ENCODE measurements around the gene RASEF.

The RASEF gene

DNA sequence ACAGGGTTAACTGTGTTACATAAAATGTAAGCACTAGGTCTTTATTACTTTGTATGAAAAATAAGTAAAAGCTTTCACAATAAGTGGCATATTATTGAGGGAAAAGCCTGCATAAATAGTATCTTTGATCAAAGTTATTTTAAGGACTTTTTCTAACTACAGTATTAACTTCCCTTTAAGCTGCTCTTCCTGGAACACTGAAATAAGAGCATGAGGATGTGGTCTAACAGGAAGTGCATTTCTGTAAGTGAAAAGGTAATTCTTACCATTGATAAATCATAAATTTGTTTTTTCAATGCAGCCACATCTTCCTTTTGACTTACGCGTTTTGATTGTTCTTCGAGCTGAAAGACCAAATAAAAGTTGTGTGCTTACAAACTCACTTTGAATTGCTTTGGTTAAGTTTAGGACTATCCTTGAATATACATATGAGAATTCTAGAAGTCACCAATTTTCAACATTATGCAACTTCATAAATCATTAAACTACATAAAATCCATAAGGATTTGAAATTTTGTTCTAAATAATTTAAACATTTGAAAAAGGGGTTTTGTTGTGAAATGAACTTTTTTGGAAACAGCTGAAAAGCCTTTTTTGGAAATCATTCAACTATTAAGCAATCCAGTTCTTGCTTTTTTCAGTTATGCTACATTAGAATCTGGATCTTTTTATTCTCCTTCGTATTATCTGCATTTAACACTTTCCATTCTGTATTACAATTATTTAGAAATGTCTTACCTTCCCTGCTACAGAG lies 50.6 kb downstream of the RASEF start:
- no peak for DNase-seq

DNA sequence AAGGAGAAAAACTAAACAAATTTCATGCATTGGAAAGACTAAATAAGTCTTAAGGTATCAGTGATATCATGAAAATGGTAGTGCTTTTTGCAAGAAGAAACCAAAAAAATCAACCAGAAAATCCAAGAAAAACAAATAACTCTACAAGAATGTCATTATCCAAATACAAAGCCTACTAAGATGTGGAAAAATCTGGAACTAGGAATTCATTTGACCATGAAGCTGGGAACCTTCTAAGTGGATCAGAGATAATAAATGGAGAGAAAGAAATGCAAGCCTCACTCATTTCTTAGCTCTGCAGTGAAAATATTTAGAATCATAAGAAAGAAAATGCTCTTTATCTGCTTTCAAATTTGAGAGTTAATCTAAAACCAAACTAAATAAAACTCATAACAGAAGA lies 51.3 kb downstream of the RASEF start:
- DNase-seq, result no peak

DNA sequence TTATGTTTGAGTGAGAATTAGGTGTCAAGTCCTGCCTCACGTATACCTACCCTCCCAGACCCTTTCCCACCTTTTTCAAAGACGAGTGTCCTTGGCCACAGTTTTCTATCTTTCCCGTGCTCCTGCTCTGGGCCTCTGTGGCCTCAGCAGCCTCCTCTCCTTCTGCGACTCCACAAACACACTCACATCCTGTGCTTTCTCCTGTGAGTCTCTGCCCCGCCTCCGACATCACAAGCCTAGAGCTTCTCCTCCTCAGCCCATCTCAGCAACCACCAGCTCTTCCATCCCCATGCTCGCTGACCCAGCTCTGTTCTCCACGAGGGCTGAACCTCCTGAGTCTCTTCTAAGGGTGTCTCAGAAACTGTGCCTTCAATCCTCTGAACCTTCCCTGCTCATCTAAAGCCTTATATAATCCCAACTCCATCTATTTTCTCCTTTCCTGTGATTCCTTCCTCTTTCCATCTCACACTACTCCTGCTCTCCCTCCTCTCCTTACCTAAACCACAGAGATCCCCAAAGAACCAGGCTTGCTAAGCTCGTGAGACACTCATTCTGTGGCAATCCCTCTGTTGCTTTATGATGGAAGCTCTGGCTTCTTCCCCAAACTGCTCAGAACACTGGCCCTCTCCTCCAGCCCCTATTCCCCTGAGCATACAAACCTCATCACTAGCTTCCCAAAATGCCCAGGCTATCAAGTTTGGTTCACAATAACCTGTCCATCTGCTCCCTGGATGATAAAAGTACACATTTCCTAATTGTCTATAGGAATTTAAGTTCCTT lies 55.2 kb downstream of the RASEF start:
- no peak for DNase-seq

DNA sequence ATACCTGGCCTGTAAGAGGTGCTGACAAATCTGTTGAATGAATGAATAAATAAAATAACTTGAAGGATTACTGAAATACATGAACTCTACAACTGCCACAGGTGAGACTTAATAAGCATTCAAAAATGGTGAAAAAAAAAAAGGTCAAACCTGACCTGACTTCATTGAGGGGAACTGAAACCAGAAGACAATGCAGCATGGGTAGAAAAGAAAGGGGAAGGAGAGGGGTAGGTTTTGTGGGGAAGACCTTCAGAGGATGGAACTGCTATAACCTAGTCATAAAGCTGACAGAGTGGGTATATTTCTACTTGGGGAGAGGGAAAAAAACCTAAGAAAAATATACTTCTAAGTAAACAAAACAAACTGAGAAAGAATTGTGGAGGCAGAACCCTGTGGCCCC lies 56.6 kb downstream of the RASEF start:
- no peak for DNase-seq

DNA sequence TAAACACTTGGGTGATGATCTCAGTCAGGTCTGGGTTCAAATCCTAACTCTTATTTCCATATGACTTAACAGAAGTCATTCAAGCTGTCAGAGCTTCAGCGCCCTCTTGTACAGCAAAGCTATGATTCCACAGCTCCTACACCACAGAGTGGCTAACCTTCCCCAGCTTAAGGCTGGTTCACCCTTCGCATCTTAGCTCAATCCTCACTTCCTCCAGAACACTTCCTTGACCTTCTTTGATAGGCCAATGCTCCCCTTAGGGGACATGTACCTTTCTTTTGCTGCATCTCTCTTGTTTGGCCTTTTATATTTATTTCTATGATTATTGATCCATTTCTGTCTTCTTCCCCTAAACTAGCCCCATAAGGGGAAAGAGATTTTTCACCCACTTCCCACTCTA lies 57.0 kb downstream of the RASEF start:
- no peak for DNase-seq

DNA sequence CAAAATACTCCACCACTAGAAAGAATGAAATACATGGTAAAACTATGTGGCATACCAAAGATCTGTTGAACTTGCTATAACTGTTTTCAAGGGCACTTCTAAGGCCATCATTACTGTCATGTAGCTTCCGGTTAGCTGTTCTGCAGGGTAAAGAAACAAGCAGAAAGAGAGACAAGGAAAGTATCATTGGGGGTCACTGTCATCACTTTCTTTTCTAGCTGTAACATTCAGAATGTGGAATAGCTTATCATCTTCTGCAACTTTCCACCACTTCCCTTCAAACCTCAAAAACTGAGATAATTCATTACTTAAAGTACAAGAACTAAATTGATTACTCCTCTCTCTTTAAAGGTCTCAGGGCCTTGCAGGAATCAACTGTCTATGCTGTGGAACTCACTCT lies 57.6 kb downstream of the RASEF start:
- no peak for DNase-seq

DNA sequence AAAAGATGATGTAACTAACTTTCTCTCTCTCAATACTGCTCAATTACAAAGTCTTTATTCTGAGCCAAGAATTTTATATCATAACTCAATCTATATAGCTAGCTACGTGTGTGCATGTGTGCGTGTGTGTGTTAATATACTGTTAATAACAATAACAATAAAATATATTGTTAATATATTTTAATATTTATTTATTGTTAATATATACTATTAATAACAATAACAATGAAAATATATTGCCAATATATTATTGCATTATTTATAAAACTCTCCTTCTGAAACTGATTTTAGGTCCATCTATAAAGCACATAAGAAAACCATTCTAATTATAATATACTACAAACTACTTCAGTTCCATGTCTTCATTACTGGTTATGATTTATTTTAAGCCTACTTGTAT lies 60.6 kb downstream of the RASEF start:
- no peak for DNase-seq

DNA sequence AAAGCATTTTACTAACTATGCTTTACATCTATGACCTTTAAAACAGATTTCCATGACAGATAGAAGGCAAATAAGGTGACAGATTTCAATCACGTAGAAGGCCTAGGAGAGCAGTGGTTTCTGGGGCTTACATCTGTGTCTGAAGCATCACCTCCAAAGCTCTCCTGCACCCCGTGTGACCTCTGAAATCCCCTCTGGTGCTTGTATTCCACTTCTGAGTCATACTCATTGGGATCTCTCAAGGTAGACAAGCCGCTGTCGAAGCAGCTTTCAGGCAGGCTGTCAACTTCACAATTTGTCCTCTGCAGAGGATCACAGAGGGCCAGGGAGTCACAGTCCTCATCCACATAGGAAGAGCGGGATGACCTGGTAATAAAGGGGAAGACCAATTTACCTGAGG lies 62.2 kb downstream of the RASEF start:
- no peak for DNase-seq

DNA sequence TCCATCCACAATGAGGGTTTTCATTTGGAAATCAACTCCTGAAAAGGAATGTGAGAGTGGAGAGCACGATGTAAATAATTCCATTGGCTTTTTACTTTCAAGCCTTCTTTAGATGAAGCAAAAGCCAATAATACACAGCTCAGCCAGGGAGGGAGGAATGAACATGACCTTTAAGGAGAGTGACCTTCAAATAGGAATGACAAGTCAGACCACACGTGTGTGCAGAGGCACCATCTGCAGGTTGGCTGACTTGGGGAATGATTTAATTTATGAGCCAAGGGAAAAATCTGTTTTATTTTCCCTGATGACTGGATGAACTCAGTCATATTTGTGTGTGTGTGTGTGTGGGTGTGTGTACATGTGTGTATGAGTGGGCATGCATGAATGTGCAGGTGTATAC lies 64.5 kb downstream of the RASEF start:
- no peak for DNase-seq

DNA sequence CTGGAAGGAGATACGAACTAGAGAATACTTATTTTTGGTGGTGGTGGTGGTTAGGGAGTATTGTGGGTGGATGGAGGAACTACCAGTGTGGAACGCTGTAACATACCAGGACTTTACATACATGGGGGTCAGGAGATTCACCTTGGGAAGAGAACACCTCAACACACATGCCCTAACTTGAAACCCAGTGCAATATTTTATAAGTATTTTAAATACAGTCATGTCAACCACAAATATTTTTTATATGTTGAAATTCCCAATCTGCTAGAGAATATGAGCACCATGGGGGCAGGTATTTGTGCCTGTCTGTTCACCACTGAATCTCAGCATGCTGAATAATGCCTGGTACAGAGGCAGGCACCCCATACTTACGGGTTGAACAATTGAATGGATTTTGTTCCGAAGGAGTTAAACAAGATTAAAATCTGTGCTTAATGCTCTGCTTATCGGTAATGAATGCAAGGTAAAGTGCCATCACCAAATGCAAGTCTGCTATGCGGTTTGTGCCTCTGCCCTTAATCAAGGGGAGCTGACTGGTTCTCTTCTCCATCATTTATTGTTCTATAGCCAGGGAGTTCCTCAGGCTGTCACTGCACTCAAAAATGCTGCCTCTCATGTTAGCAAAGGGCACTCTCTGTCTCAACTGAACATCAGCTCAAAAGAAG lies 65.3 kb downstream of the RASEF start:
- no peak for DNase-seq

DNA sequence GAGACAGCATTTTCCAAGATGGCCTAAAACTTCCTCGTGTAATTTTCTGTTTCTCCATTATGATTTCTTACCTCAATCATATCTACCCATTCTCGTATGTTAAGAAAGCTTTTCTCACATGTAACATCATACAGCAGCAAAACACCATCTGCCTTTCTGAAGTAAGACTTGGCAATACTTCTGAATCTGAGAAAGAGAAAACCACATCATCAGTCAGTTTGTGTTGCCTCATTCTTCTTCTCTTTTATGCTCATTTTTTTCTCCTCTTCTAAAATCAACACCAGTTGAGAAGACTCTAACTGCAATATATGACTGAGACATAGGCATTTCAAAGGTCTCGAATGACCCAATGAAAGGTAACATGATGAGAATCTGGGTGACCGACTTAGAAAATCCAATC lies 66.0 kb downstream of the RASEF start:
- no peak for DNase-seq

DNA sequence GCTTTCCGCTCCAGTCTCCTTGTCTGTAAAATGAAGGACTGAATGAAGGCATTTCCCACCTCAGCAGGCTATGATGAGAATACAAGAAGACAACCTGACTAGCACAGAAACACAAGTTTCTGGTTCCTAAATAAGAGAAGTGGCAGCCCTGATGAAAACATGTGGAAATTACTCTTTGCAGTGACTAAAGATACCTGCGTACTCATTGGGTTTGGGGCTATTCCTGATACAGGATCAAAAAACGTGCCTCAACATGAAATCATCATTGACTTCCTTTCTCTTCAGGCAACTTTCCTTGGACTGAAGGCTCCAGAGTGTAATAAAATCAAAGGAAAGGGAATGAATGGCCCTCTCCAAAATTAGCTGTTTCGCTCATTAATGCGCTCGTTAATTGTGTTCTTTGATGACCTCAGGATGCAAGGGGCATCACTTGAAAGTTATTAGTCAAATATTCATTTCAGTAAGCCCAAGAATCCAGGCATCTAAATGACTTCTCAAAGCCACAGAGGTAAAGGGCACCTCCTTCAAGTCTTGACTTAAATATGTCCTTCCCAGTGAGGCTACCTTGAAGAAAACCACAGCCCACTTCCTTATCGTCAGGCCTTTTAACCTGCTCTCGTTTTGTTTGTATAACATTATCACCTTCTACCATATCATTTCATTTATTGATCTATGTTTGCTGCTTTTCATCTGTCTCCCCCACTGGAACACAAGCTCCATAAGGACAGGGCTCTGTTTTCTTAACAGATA lies 68.9 kb downstream of the RASEF start:
- no peak for DNase-seq

DNA sequence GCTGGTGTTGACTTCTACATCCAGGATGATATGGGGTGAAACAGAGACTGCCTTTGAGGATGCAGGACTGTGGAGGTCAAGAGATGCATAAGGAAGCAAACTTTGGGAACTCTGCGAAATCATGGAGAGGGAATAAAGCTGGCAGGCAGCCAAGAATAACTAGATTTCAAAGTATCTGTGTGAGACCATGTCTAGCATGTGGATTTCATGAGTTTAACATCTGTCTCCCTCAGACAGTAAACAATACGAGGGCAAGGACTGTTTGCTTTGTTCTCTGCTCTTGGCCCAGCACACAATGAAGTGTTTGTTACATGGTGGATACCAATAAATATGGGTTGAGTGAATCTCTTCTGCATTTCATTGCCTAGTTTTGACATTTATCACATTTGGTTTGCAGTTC lies 71.3 kb downstream of the RASEF start:
- DNase-seq, result no peak

DNA sequence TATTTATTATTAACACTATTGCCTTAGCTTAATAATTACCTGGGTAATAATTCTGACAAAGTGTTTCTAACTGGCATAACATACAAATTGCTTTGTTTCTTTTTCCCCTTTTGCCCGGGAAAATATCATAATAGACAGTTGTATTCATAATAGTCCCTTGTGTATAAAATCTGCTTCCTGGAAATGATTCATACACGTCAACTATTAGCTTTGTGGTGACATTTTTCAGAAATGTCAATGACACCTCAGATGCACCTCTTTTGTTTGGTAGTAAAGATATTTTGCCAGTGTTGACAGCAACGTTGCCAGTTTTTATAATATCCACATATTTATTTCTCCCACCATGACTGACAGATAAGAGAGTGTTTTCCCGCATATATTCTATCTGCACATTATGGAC lies 73.0 kb downstream of the RASEF start:
- no peak for DNase-seq

DNA sequence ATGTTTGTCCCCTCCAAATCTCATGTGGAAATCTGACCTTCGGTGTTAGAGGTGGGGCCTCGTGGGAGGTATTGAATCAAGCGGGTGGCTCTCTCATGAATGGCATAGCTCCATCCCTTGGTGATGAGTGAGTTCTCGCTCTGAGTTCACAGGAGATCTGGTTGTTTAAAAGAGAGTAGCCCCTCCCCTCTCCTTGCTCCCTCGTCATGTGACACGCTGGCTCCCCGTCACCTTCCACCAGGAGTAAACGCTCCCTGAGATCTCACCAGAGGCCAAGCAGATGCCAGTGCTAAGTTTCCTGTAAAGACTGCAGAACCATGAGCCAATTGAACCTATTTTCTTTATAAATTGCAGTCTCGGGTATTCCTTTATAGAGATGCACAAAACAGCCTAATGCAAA lies 74.5 kb downstream of the RASEF start:
- DNase-seq, result no peak

DNA sequence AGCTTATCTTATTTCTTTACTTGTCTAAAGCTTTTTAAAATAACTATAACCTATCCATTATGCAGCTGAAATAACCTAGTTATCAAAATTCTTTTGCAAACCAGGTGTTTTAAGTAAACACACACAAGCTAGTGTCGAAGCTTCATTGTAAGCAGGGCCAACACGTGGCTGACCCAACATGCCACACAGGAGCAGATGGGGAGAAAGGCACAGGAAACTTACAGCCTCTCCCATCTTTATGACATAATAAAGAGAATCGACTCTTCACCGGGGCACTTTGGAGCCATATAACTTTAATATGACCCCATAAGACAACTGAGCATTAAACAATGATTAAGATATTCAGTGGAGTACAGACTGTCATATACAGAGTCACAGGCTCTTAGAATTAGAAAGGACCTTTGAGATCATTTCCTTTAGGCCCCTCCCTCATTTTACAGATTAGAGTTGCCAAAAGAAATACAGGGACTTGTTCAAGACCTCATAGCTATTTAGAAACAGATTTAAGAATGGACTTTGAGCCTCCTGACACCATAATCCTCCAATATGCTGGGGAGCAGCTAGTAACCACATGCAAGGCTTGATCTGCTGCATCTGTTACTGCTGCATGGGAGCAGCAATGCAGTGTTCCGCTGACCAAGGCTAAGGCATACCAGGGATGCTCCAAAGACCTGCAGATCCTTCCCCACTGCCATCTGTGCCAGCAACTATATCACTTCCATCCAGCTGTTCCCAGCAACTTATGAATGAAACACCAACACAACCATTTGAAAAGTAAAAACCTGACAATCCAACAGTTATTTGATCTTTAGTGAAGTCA lies 75.4 kb downstream of the RASEF start:
- DNase-seq, result no peak

DNA sequence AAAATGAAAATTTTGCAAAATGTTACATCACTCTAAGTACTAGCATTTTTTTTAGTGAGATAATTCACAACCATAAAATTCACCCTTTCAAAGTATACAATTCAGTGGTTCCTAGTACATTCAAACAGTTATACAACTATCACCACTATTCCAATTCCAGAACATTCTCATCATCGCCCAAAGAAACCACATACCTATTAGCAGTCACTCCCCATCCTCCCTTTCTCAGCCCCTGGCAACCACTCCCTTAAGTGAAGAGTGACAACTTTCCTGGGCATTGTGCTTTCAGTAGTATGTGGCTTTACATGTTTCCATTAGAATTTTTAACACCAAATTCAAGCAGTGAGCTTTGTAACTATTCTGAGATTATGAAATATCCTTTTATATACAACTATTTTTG lies 81.4 kb downstream of the RASEF start:
- no peak for DNase-seq

DNA sequence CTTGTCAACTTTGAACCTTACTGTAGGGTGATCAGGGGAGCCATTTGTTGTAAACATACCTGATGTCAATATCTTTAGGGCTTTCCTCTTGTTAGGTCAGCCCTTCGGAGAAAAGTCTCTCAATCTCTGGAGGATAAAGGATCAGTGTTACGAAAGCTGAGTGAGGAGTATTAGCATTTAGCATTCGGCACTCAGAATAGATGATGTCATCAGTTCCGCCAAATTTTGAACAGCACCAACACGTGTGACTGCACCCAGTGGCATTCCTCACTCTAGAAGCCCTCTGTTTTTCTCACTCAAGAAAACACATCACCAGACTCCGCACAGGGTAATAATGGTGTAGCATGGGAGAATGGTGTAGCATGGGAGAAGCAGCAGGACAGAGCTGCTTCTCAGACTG lies 87.8 kb downstream of the RASEF start:
- no peak for DNase-seq

DNA sequence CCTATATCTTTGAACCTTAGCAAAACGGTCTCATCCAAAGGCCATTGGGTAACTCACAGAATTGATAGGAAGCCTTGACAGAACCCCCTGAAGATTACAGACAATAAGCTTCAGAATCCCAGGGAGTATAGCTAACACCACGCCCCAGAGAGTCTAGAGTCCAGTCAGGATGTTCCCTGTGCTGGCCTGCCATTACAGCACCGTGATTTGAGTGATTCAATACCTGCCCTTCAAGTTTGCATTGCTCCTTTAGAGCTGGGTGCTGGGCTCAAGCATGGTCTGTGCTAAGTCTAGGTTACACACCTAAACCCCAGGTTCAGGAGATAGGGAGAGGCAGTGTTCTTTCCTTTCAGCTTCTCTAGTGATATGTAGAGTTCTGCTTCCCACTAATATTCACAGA lies 90.5 kb downstream of the RASEF start:
- DNase-seq, result no peak

DNA sequence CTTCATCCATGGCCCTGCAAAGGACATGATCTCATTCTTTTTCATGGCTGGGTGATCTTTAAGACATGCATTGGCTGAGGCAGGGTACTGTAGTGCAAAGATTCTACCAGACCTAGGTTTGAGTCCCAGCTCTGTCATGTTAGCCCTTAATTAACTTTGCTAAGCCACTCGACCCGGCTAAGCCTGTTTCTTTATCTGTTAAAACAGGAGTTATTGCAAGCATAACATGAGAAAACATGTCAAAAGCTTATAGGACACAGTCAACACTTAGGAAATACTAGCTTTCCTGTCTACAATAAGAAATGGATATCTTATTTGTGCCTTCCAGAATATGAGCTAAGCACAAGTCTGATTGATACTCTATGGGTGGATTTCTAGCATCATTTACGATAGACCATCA lies 92.6 kb downstream of the RASEF start:
- no peak for DNase-seq

DNA sequence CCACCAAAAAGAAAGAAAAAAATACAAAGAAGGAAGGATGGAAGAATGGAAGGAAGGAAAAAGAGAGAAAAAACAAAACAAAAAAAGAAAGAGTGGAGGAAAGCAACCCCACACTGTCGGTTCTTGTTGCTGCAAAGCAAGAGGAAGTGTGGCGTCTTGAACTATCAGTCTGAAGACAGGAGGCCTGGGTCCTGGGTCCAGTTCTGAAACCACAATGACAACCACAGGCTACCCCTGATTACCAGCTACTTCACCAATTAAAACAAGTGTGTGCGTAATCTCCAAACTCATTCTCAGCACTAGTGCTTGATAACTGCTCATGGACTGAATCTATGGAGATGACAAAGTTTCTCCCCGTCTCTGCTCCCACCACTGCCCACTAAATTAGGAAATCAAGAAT lies 93.7 kb downstream of the RASEF start:
- no peak for DNase-seq

DNA sequence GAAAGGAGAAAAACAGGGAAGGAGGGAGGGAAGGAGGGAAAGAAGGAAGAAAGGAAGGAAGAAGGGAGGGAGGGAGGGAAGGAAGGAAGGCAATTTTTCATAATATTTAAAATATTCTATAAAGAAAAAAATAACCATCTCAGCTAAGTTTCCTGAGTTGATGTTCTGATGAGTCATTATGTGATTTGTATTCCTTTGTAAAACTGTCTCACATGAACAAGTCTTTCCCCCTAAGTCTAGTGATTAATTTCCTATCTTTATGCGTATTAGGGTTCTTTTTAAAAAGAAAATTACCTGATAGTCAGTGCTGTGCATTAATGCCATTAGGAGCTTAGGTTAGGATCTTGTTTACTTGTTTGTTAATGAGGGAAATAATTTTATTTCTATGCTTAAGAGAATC lies 94.1 kb downstream of the RASEF start:
- no peak for DNase-seq

DNA sequence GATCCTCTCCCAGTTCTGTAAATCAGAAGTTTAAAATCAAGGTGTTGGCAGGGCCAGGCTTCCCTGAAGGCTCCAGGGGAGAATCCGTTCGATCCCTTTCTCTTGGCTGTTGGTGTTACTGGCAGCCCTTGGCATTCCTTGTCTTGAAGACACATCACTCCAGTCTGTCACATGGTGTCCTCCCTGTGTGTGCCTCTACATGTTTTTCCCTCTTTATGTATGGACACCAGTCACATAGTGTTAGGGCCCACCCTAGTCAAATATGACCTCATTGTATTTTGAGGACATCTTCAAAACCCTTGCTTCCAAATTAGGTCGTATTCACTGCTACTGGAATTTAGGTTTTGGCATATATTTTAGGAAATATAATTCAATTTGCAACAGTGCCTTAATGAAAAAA lies 94.6 kb downstream of the RASEF start:
- DNase-seq, result no peak
